ENCODE results near the gene DCST2. TPM values are rescaled to one million over a fixed set of nuclear protein-coding genes. Genes with fewer than 3 reads are reported as not detected.
"Not testable (repeated sequence)": the region's sequence is repeated elsewhere in the genome, so short reads cannot be mapped to it uniquely, and the experiment has no call there.

DCST2 gene
- polyA plus RNA-seq, 2 of the 4 experiments (the other 2 are of a cell fraction), result 0.23 to 1.0 TPM

DNA sequence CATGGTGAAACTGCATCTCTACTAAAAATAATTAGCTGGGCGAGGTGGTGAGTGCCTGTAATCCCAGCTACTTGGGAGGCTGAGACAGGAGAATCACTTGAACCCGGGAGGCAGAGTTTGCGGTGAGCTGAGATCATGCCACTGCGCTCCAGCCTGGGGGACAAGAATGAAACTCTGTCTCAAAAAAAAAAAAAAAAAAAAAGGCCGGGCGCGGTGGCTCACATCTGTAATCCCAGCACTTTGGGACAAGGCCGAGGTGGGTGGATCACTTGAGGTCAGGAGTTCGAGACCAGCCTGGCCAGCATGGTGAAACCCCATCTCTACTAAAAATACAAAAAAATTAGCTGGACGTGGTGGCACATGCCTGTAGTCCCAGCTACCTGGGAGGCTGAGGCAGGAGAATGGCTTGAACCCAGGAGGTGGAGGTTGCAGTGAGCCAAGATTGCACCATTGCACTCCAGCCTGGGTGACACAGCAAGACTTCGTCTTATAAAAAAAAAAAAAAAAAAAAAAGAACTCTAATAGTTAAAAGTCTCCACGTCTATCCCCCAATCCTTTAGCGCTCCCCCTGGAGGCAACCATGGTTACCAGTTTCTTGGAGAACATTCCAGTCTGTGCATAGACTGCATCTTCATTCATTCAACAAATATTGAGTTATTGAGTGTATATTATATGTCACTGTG, 38.1 kb downstream of the DCST2 start:
- ChIA-PET CTCF (interaction anchor here (1.3 kb wide), 2 partner anchors 89 to 90 kb away, joined by 3 to 5 read pairs; no protein-coding TSS in a partner anchor), POLR2A (interaction anchor here (0.6 to 6.0 kb wide), 6 partner anchors 12 to 390 kb away, joined by 4 to 91 read pairs (median 7); partner anchors contain the start of genes CKS1B, FLAD1, PBXIP1 and PYGO2)
- 68% methylated on average over 13 of the region's 13 CpGs for WGBS (ENCODE audit: missing lambda C conversion rate)
- H3K4me2 ChIP-seq, H3K9me3 ChIP-seq, H3K4me3 ChIP-seq, FAIRE-seq: not testable (repeated sequence)
- TF ChIP-seq, protein P1, sequence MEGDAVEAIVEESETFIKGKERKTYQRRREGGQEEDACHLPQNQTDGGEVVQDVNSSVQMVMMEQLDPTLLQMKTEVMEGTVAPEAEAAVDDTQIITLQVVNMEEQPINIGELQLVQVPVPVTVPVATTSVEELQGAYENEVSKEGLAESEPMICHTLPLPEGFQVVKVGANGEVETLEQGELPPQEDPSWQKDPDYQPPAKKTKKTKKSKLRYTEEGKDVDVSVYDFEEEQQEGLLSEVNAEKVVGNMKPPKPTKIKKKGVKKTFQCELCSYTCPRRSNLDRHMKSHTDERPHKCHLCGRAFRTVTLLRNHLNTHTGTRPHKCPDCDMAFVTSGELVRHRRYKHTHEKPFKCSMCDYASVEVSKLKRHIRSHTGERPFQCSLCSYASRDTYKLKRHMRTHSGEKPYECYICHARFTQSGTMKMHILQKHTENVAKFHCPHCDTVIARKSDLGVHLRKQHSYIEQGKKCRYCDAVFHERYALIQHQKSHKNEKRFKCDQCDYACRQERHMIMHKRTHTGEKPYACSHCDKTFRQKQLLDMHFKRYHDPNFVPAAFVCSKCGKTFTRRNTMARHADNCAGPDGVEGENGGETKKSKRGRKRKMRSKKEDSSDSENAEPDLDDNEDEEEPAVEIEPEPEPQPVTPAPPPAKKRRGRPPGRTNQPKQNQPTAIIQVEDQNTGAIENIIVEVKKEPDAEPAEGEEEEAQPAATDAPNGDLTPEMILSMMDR (IDR thresholded peaks at IDR 0.05), result peak; percentile 50
- TF ChIP-seq RAD21 (conservative IDR thresholded peaks at IDR 0.05 in 1 of 2, IDR thresholded peaks at IDR 0.05 in 1 of 2) (peak in 1 of 2 experiments; percentile 34; a peak in 1 of 5 replicates), SMC3 (IDR thresholded peaks at IDR 0.05) (peak; percentile 46)
- DNase-seq (ENCODE audit: low read depth in 1 of 2, low spot score in 1 of 2), result peak; percentile 69 to 81
- peak overlapping the region; percentile 35 to 63; a peak in 4 of 6 replicates for H3K27ac ChIP-seq
- peaks cover 46% of the 10 kb centered on the region for H3K4me1 ChIP-seq
- peak in 1 of 2 experiments; percentile 22; a peak in 3 of 6 replicates for ATAC-seq

DNA sequence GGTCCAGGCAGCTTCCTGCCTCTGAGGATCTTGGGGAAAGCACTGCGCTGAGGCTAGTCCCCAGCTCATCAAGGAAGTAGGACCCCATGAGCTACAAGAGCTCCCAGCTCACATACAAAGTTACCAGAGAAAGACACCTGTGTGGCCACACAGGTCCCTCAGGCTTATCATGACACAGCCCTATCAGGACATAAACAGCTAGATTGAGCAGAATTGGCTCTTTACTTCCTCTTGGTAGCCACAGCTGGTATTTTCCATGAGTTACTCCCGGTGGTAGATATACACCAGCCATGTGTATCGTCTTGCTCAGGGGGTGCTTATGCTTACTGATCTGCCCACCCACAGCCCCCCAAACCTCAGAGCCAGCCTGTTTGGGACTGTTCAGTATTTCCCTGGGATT, 39.0 kb downstream of the DCST2 start:
- DNase-seq (ENCODE audit: low read depth in 1 of 2, low spot score in 1 of 2) (no peak), ATAC-seq (no peak), FAIRE-seq (no peak)
- ChIA-PET CTCF (interaction anchor here (1.4 kb wide), 1 partner anchor 90 kb away, joined by 7 read pairs; no protein-coding TSS in a partner anchor), POLR2A (interaction anchor here (0.6 to 6.0 kb wide), 6 partner anchors 11 to 389 kb away, joined by 4 to 91 read pairs (median 7); partner anchors contain the start of genes CKS1B, FLAD1, PBXIP1 and PYGO2)
- Histone ChIP-seq H3K4me3 (no peak overlapping the region), H3K4me2 (no peak overlapping the region), H3K9me3 (no peaks in the 10 kb centered on the region), H3K4me1 (peaks cover 40% of the 10 kb centered on the region), H3K27ac (peak overlapping the region; percentile 35 to 63; a peak in 4 of 6 replicates)
- TF ChIP-seq JUN (IDR thresholded peaks at IDR 0.05) (no peak; a peak in 1 of 5 replicates), RARB (CRISPR knock-in tag; IDR thresholded peaks at IDR 0.05) (no peak), POLR2AphosphoS2 (conservative IDR thresholded peaks at IDR 0.05; ENCODE audit: low read length) (no peak), EHF (CRISPR knock-in tag; IDR thresholded peaks at IDR 0.05) (no peak), RAD21 (conservative IDR thresholded peaks at IDR 0.05 in 1 of 2, IDR thresholded peaks at IDR 0.05 in 1 of 2) (no peak), MAZ (IDR thresholded peaks at IDR 0.05; ENCODE audit: borderline replicate concordance, low read depth, low read length) (no peak), JUNB (IDR thresholded peaks at IDR 0.05) (no peak), KDM1A (IDR thresholded peaks at IDR 0.05; ENCODE audit: low read depth) (no peak), RFX5 (IDR thresholded peaks at IDR 0.05) (no peak), NPAS2 (CRISPR knock-in tag; IDR thresholded peaks at IDR 0.05; ENCODE audit: borderline replicate concordance) (no peak), TP53 (CRISPR knock-in tag; IDR thresholded peaks at IDR 0.05) (no peak), HOXB5 (CRISPR knock-in tag; IDR thresholded peaks at IDR 0.05) (no peak), ZNF302 (CRISPR knock-in tag; IDR thresholded peaks at IDR 0.05) (no peak)
- TF ChIP-seq, protein P2, sequence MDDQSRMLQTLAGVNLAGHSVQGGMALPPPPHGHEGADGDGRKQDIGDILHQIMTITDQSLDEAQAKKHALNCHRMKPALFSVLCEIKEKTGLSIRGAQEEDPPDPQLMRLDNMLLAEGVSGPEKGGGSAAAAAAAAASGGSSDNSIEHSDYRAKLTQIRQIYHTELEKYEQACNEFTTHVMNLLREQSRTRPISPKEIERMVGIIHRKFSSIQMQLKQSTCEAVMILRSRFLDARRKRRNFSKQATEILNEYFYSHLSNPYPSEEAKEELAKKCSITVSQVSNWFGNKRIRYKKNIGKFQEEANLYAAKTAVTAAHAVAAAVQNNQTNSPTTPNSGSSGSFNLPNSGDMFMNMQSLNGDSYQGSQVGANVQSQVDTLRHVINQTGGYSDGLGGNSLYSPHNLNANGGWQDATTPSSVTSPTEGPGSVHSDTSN (IDR thresholded peaks at IDR 0.05), result no peak
- TF ChIP-seq, protein P3, sequence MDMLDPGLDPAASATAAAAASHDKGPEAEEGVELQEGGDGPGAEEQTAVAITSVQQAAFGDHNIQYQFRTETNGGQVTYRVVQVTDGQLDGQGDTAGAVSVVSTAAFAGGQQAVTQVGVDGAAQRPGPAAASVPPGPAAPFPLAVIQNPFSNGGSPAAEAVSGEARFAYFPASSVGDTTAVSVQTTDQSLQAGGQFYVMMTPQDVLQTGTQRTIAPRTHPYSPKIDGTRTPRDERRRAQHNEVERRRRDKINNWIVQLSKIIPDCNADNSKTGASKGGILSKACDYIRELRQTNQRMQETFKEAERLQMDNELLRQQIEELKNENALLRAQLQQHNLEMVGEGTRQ (IDR thresholded peaks at IDR 0.05), result no peak
- TF ChIP-seq, protein P1 (IDR thresholded peaks at IDR 0.05), result no peak
- TF ChIP-seq, protein P4, sequence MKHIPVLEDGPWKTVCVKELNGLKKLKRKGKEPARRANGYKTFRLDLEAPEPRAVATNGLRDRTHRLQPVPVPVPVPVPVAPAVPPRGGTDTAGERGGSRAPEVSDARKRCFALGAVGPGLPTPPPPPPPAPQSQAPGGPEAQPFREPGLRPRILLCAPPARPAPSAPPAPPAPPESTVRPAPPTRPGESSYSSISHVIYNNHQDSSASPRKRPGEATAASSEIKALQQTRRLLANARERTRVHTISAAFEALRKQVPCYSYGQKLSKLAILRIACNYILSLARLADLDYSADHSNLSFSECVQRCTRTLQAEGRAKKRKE (CRISPR knock-in tag; IDR thresholded peaks at IDR 0.05; ENCODE audit: low read depth), result no peak
- 88% methylated on average over 3 of the region's 3 CpGs for WGBS (ENCODE audit: missing lambda C conversion rate)

All from A549 (cell line).